Effector memory CD4-positive, alpha-beta T cell (primary cell): Measurements from ENCODE around the gene NXT1.

Source experiments
- DNase-seq, 3 donors: peaks; one replicate each; pipeline ENCODE4 v3.0.0-alpha.2; 2020
- H3K27ac ChIP-seq: 2 replicates; pipeline ENCODE4 v1.7.0; 2013; ENCODE audit warnings: mild to moderate bottlenecking, low read length, moderate library complexity; ENCODE audit not compliant: insufficient read depth, poor library complexity, severe bottlenecking
- H3K27me3 ChIP-seq: replicated peaks from 2 replicates; pipeline ENCODE4 v1.7.0; 2013; ENCODE audit warnings: mild to moderate bottlenecking, low read length; ENCODE audit not compliant: insufficient read depth, control insufficient read depth, poor library complexity, severe bottlenecking
- H3K36me3 ChIP-seq: 2 replicates; pipeline ENCODE4 v1.7.0; 2013; ENCODE audit warnings: mild to moderate bottlenecking, low read length, moderate library complexity; ENCODE audit not compliant: control insufficient read depth, insufficient read depth
- H3K4me1 ChIP-seq: 2 replicates; pipeline ENCODE4 v1.7.0; 2013; ENCODE audit warnings: low read length, mild to moderate bottlenecking; ENCODE audit not compliant: control insufficient read depth, insufficient read depth, poor library complexity, severe bottlenecking
- H3K4me3 ChIP-seq: 2 replicates; pipeline ENCODE4 v1.7.0; 2013; ENCODE audit warnings: low read length, low read depth, mild to moderate bottlenecking; ENCODE audit not compliant: insufficient read depth, poor library complexity, severe bottlenecking
- H3K9me3 ChIP-seq: 2 replicates; pipeline ENCODE4 v1.7.0; 2013; ENCODE audit warnings: mild to moderate bottlenecking, low read length, moderate library complexity; ENCODE audit not compliant: control insufficient read depth

Gene NXT1

DNA sequence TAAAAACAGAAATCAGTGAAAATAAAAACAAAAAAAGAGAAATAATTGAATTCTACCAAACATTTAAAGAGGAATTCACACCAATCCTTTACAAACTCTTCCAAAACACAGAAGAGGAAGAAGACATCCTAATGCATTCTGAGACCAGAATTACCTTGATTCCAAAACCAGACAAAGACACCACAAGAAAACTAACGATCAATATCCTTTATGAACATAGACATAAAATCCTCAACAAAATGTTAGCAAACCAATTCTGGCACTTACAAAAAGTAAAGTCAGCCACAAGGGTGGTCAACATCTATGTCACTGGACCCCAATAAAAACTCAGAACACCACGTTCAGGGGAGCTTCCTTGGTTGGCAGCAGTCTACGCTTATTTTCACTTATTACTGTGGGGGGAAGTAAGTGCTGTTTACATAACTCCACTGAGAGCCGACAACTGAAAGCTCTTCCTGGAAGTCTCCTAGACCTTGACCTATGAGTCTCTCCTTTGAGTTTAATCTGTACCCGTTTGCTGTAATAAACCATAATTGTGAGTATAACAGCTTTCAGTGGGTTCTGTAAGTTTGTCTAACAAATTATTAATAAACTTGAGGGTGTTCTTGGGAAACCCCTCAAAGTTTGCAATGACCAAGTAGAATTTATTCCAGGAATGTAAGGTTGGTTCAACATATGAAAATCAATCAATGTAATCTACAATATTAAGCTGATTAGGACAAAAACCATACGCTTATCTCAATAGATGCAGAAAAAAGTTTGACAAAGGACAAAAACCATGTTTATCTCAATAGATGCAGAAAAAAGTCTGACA is 35.9 kb downstream of the NXT1 start:
- H3K27ac ChIP-seq: no peak overlapping the region
- no peak overlapping the region for H3K4me3 ChIP-seq
- no peaks in the 10 kb centered on the region for H3K9me3 ChIP-seq
- DNase-seq: no peak
- no peaks in the 10 kb centered on the region for H3K27me3 ChIP-seq
- H3K4me1 ChIP-seq: no peaks in the 10 kb centered on the region
- peaks cover 7% of the 10 kb centered on the region for H3K36me3 ChIP-seq

DNA sequence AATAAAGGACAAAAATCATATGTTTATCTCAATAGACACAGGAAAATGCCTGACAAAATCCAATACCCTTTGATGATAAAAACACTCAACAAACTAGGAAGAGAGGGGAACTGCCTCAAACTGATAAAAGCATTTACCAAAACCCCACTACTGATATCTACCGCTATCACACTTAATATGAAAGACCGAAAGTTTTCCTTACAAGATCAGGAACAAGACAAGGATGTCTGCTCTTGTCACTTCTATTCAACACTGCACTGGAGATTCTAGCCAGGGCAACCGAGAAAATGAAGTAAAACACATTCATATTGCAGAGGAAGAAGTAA is 36.5 kb downstream of the NXT1 start:
- Histone ChIP-seq H3K27ac (no peak overlapping the region), H3K4me3 (no peak overlapping the region), H3K36me3 (peaks cover 10% of the 10 kb centered on the region), H3K9me3 (no peaks in the 10 kb centered on the region), H3K27me3 (no peaks in the 10 kb centered on the region), H3K4me1 (no peaks in the 10 kb centered on the region)
- DNase-seq: no peak

DNA sequence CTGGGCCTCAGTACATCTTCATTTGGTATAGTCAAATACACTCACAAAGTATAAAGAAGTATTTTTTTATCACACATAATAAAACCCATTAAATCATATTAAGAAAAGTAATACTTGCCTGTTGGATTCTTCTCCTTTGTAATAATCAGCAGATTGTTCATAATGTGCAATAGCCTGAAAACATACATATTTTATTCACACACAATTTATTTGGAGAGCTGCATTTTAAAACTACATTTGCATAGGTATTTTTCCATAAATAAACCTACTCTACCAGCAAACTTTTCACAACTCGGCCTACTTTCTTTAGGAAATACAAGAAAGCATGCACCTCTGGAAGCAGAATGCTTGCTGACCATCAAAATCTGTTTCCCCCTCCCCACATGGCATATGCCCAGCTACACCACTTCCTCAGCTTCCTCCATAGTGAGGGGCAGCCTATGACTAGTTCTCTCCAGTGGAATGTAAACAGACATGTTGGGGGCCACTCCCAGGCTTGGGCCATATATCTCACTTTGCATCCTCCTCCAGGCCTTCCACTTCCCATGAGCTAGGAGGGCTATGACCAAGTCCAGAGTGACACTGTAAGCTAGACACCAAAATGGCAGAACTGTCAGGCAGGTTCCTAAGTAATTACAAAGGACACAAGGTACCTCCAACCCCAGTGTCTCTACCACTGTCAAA is 39.6 kb downstream of the NXT1 start:
- no peaks in the 10 kb centered on the region for H3K27me3 ChIP-seq
- H3K9me3 ChIP-seq: no peaks in the 10 kb centered on the region
- no peak overlapping the region for H3K27ac ChIP-seq
- DNase-seq: no peak
- no peaks in the 10 kb centered on the region for H3K4me1 ChIP-seq
- H3K36me3 ChIP-seq: peaks cover 27% of the 10 kb centered on the region
- no peak overlapping the region for H3K4me3 ChIP-seq

DNA sequence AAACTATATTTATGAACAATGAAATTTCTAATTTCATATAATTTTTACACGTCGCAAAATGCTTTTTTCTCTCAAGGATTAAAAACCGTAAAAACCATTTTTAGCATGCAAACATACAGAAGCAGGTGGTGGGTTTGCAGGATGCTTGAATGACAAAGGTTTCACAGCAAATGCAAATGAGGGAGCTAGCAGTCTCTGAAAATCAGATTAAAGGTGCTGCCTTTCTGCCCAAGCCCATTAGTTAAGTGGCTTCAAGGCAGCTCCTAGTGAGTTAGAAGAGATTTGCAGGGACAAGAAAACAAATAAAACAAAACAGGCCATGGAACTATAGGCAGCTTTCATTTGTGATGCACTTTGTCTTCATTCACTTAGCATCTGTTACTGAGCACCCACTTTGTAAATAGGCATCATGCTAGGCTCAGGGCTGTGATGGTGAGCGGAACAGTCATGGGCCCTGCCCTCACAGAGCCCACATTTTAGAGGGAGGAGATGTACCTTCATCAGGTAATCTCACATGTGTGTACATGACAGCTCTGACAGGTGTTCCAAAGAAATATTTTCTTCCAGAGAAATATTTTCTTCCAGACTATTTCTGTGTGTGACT is 41.2 kb downstream of the NXT1 start:
- no peaks in the 10 kb centered on the region for H3K9me3 ChIP-seq
- H3K27me3 ChIP-seq: no peaks in the 10 kb centered on the region
- H3K4me3 ChIP-seq: no peak overlapping the region
- H3K4me1 ChIP-seq: no peaks in the 10 kb centered on the region
- peaks cover 27% of the 10 kb centered on the region for H3K36me3 ChIP-seq
- no peak for DNase-seq
- no peak overlapping the region for H3K27ac ChIP-seq

DNA sequence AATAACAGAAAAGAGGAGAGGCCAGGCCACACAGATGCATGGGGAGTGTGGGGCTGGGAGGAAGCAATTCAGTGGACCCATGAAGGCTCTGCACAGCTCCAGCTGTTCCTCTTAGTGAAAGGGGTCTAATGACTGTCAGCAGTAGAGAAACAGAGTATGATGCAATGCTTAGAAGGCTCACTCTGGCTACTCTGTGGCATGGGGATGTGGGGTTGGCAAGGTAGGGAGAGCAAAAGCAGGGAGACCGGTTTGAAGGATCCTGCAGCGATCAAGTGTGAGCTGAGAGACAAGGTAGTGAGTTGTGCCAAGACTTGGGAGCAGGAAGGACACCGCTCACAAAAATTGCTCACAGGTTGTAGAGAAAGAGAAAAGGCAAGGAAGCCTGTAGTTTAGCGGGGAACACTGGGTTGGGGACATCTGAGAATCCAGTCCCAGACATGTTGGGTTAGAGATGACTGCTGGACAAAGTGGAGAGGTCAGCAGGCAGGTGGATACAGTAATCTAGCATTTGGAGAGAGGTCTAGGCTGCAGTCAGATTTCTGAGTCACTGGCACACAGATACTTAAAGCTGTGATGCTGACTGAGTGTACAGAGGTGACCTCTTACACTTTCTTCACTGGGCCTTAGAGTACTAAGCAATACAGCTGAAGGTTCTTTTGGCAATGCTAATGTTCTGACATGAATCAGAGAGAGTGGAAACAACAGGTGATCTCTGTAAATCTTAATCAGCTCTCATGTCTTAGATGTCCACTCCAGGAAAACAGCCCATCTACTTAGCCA is 43.6 kb downstream of the NXT1 start:
- Histone ChIP-seq H3K4me3 (no peak overlapping the region), H3K4me1 (no peaks in the 10 kb centered on the region), H3K36me3 (peaks cover 23% of the 10 kb centered on the region), H3K27me3 (no peaks in the 10 kb centered on the region), H3K9me3 (no peaks in the 10 kb centered on the region), H3K27ac (no peak overlapping the region)
- no peak for DNase-seq

DNA sequence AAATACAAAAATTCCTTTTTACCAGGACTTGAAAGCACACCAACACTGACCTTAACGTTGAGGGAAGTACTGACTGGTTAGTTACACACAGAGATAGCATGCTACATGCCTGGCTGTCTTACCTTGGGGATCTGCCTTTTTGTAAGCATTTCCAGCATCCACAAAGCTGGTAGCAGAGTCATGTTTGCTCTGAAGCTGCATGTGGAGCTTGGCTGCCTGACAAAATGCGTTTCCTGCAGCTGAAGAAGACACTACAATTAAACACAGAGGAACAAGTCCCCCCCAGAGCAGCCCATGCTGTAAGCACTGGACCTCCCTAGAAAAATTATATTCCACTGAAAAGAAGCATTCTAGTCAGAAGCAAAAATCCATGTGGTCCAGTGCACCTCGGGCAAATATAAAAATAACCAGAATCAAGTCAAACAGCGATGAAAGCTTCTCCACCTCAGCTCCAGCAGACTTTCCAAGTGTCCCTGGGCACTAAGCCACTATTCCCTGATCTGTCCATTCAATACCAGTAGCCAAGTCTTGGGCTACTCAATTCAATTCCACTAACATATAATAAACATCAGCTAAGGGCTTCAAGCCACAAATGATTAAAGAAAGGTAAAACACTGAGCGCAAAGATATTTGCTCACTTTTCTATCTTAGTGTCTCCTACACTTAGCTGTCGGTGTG is 46.5 kb downstream of the NXT1 start:
- Histone ChIP-seq H3K4me1 (peaks cover 8% of the 10 kb centered on the region), H3K27me3 (no peaks in the 10 kb centered on the region), H3K27ac (no peak overlapping the region), H3K36me3 (peaks cover 17% of the 10 kb centered on the region), H3K4me3 (no peak overlapping the region), H3K9me3 (no peaks in the 10 kb centered on the region)
- DNase-seq: no peak

DNA sequence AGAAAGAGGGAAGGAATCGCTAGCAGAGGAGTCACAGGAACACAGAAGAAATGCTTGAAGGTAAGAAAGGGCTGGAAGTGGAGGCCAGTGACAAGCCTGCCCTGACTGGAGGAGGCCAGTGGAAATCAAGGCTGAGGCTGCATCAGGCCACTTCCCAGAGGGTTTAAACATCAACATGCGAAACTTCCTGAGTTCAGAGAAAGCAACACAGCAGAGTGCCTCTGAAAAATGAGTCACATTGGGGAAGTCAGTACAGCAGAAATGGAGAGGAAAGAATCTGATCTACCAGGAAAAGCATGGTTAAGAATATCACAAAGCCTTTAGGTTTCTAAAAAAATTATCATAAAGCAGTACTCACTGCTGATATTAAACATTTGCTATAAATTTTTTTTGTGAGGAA is 47.4 kb downstream of the NXT1 start:
- no peak overlapping the region for H3K27ac ChIP-seq
- no peak for DNase-seq

DNA sequence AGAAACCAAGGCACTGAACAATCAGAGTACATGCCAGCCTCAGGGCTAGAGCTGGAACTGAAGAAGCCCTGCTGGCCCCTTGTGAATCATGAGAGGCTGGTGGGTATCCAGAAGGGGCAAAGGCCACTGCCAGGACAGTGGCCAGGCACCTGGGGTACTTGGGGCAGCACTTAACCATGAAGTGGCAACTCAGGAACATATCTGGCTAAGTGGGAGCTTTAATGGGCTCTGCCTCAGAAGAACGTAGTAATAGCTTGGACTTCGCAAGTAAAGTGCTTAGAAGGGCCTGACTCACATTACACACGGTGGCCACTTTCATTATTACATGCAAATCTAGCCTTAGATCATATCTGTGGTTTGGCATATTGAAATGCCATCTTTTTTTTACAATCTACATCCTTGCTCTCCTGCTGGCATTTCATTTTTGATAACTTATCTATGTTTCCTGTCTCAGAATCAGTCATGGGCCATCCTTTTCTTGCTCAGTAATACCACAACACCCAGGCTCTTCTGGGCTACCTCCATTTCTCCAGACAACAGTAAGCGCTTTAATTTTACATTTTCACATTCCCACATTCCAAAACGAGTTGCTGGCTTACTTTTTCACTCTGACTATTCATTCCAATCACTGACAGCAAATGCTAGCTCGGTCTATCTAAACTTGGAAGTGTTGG is 49.1 kb downstream of the NXT1 start:
- DNase-seq: no peak
- Histone ChIP-seq H3K27me3 (no peaks in the 10 kb centered on the region), H3K4me3 (no peak overlapping the region), H3K27ac (no peak overlapping the region), H3K36me3 (peaks cover 4% of the 10 kb centered on the region), H3K4me1 (peaks cover 8% of the 10 kb centered on the region), H3K9me3 (no peaks in the 10 kb centered on the region)

More for the DNA sequence above, 47.4 kb downstream of the NXT1 start:
- H3K4me1 ChIP-seq: peaks cover 8% of the 10 kb centered on the region
- H3K27me3 ChIP-seq: no peaks in the 10 kb centered on the region
- H3K36me3 ChIP-seq: peaks cover 14% of the 10 kb centered on the region
- H3K9me3 ChIP-seq: no peaks in the 10 kb centered on the region
- no peak overlapping the region for H3K4me3 ChIP-seq

DNA sequence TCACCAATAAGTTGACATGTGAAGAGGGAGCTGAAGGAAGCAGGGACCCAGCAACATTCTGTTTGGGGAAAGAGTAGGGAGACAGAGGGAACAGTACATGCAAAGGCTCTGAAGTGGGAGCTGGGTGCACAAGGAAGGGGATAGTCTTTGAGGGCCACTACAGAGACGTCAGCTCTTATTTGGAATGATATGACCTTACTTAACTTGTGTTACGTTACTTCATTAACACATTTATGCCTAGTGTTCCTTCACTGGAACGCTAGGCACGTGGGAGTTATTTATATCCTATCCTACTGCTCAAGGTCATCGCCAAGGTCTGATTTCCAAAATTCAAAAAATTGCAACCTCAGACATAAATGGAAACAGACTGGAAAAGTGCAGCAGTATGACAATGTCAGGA is 50.5 kb downstream of the NXT1 start:
- DNase-seq: no peak
- Histone ChIP-seq H3K4me3 (no peak overlapping the region), H3K36me3 (no peaks in the 10 kb centered on the region), H3K27me3 (no peaks in the 10 kb centered on the region), H3K9me3 (no peaks in the 10 kb centered on the region), H3K4me1 (peaks cover 8% of the 10 kb centered on the region), H3K27ac (no peak overlapping the region)
